GM12878 (cell line): ENCODE results near the gene TAF9B. TPM values are rescaled to one million over a fixed set of nuclear protein-coding genes. Genes with fewer than 3 reads are reported as not detected.

Source experiments
- ATAC-seq: fragments of 200-7000 bp; cut with Tn5 transposase; 3 replicates; pipeline ENCODE4 v1.9.1; 2020; ENCODE audit warnings: mild to moderate bottlenecking, moderate library complexity
- BruUV-seq: library from RNA; stranded (reverse); fragments of 400-500 nt; replicated peaks from 2 replicates; lab custom pipeline; 2021; lab: Mats Ljungman, UMichigan
- CTCF ChIA-PET: fragments of 300-600 bp; sonication (Branson Sonifier 250); formaldehyde crosslinking; extraction: SDS; loops from one replicate; lab custom pipeline; 2021; ENCODE audit warnings: inconsistent platforms; lab: Yijun Ruan, JAX
- POLR2A ChIA-PET: fragments of 350-600 bp; formaldehyde crosslinking; extraction: SDS; loops from one replicate; lab custom pipeline; 2021; ENCODE audit warnings: inconsistent platforms; lab: Charles Lee
- RAD21 ChIA-PET: fragments of 300-600 bp; sonication (Branson Sonifier 250); formaldehyde crosslinking; loops from one replicate; lab custom pipeline; 2023; ENCODE audit warnings: antibody characterized with exemption; ENCODE audit not compliant: unreplicated experiment; lab: Charles Lee
- SMC1A ChIA-PET: fragments of 300-600 bp; sonication (Branson Sonifier 250); formaldehyde crosslinking; loops from one replicate; lab custom pipeline; 2023; ENCODE audit not compliant: unreplicated experiment, uncharacterized antibody; lab: Charles Lee
- DNase-seq: peaks from one replicate; pipeline ENCODE4 v3.0.0-alpha.2; 2011; ENCODE audit warnings: low read depth, low spot score
- FAIRE-seq: peaks from 3 replicates; lab custom pipeline; 2011; peaks lifted over from hg19 to GRCh38; lab: Jason Lieb, UNC
- H2AFZ ChIP-seq: 2 replicates; pipeline ENCODE4 v1.6.0; 2011; ENCODE audit warnings: low read depth, low read length, control low read depth; ENCODE audit not compliant: control insufficient read depth
- H3K27ac ChIP-seq: 2 replicates; pipeline ENCODE4 v1.5.1; 2011; ENCODE audit warnings: control low read depth; ENCODE audit not compliant: control insufficient read depth, insufficient read depth
- H3K27me3 ChIP-seq, 2 experiments: replicated peaks in 1 of 2; 2 replicates each; pipeline versions ENCODE4 v1.6.0 to v1.6.1; 2011; ENCODE audit warnings: low read length in 1 of 2; ENCODE audit not compliant: control insufficient read depth in 2 of 2, insufficient read depth in 2 of 2
- H3K36me3 ChIP-seq, 2 experiments: 2 replicates each; pipeline ENCODE4 v1.5.1; 2011; ENCODE audit warnings: low read length in 1 of 2; ENCODE audit not compliant: control insufficient read depth in 2 of 2, insufficient read depth in 2 of 2
- H3K4me1 ChIP-seq: 2 replicates; pipeline ENCODE4 v1.6.1; 2011; ENCODE audit warnings: mild to moderate bottlenecking, low read length, moderate library complexity, mixed read lengths; ENCODE audit not compliant: control insufficient read depth, insufficient read depth
- H3K4me2 ChIP-seq: 2 replicates; pipeline ENCODE4 v1.6.0; 2011; ENCODE audit warnings: control low read depth; ENCODE audit not compliant: control insufficient read depth, insufficient read depth
- H3K4me3 ChIP-seq: fragments of 200-600 bp; sonication (generic); 2 replicates; pipeline ENCODE4 v1.5.1; 2016
- H3K79me2 ChIP-seq: 2 replicates; pipeline ENCODE4 v1.6.0; 2011; ENCODE audit warnings: low read length; ENCODE audit not compliant: control insufficient read depth, insufficient read depth
- H3K9ac ChIP-seq: 2 replicates; pipeline ENCODE4 v1.8.0; 2011; ENCODE audit warnings: low read length, control low read depth, mixed read lengths; ENCODE audit not compliant: control insufficient read depth, insufficient read depth
- H3K9me3 ChIP-seq: replicated peaks from 3 replicates; pipeline ENCODE4 v1.5.1; 2011; ENCODE audit warnings: mild to moderate bottlenecking, low read length; ENCODE audit not compliant: control insufficient read depth, insufficient read depth
- H4K20me1 ChIP-seq: 2 replicates; pipeline ENCODE4 v1.6.0; 2011; ENCODE audit not compliant: control insufficient read depth, insufficient read depth
- NFIC ChIP-seq: IDR thresholded peaks from 2 replicates; pipeline ENCODE4 v1.6.1; 2012; ENCODE audit warnings: low read depth, mild to moderate bottlenecking, inconsistent platforms, low read length, moderate library complexity
- NR2C2 ChIP-seq: IDR thresholded peaks from 2 replicates; pipeline ENCODE4 v1.6.1; 2011; ENCODE audit warnings: borderline replicate concordance, low read depth; ENCODE audit not compliant: control insufficient read depth, insufficient read length
- PAX5 ChIP-seq: IDR thresholded peaks from 2 replicates; pipeline ENCODE4 v1.6.1; 2011; ENCODE audit warnings: low read depth, low read length, borderline replicate concordance
- SUZ12 ChIP-seq: fragments of 200-600 bp; sonication (generic); IDR thresholded peaks from one replicate; pipeline ENCODE4 v1.6.1; 2018; ENCODE audit warnings: antibody characterized with exemption, mild to moderate bottlenecking; ENCODE audit not compliant: unreplicated experiment
- ZBTB33 ChIP-seq: fragments of 450-650 bp; IDR thresholded peaks from 2 replicates; pipeline ENCODE4 v1.6.1; 2017; ENCODE audit warnings: mild to moderate bottlenecking
- WGBS: methylation state at CpG from one replicate; pipeline ENCODE4 v1.1.6; 2016; ENCODE audit warnings: low lambda C conversion rate; ENCODE audit not compliant: insufficient replicate concordance, insufficient coverage; ENCODE audit errors: missing lambda C conversion rate; 5-methylcytosine and 5-hydroxymethylcytosine counted together
- in situ Hi-C: fragments of 300-500 bp; cut with MboI; formaldehyde crosslinking; loops from 9 replicates; pipeline ENCODE4 v1.14.3; 2018; ENCODE audit warnings: mixed read lengths
- intact Hi-C: fragments of 100-400 bp; cut with micrococcal nuclease; formaldehyde crosslinking; loops from one replicate; pipeline ENCODE4 v1.14.2; 2022; ENCODE audit not compliant: unreplicated experiment
- polyA plus RNA-seq, 11 experiments: library from polyadenylated mRNA; depleted of rRNA in 4 of 11; unstranded in 6 of 11; stranded (reverse) in 5 of 11; fragments of >200 nt; fragmentation: Nextera tagmentation in 4 of 11; fragmentation: Illumina TruSeq in 1 of 11; extraction: Ambion mirVana in 4 of 11; extraction: Trizol in 1 of 11; gene quantifications; 1 replicate in 1 of 11; 2 replicates in 10 of 11; pipeline versions ENCODE4 v1.2.1 to v1.2.3, GENCODE V29; 2011 to 2016; ENCODE audit warnings: inconsistent platforms in 2 of 11, missing spikeins in 2 of 11, low read depth in 1 of 11
- total RNA-seq, 4 experiments: library from RNA; depleted of rRNA in 3 of 4; stranded (reverse); fragments of >200 nt in 3 of 4; fragmentation: Illumina TruSeq in 1 of 4; extraction: Trizol in 1 of 4; gene quantifications; 2 replicates each; pipeline versions ENCODE4 v1.2.1 to v1.2.3, GENCODE V29; 2013 to 2021
- TF ChIP-seq, protein P1 (sequence below): IDR thresholded peaks from 2 replicates; pipeline ENCODE4 v1.6.1; 2011; ENCODE audit warnings: borderline replicate concordance, low read depth, mild to moderate bottlenecking, moderate library complexity, mixed read lengths, low read length; ENCODE audit not compliant: insufficient read depth; ENCODE audit errors: extremely low read length

Gene TAF9B
- total and polyA plus RNA-seq, 10 of the 15 experiments (the other 5 are each of a cell fraction or from before 2014, with no cell fraction given) = 14.9 to 42.5 (median 22.3) TPM

DNA sequence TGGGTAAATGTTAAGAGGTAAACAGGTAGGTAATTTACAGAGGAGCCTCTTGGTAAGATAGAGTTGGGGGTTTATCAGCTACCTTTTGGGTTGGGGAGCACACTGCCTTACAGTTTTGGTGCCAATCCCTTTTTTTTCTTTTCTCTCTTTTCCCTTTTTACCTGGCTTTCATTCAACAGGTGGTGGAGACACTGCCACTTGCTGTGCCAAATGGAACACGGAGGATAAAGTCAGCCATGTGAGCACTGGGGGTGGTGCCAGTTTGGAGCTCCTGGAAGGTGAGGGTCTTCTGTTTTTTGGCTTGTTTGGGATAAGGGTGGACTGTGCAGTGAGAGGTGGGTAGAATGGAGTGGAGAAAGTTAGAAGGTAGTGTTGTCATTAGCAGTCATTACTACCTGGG, 14.3 kb downstream of the TAF9B start:
- POLR2A ChIA-PET = interaction anchor here (0.9 kb wide), 1 partner anchor 9 kb away, joined by 3 read pairs; no protein-coding TSS in a partner anchor
- peaks cover 14% of the 10 kb centered on the region for H3K79me2 ChIP-seq
- no peak overlapping the region for H3K4me2 ChIP-seq
- no peak overlapping the region for H3K4me3 ChIP-seq
- H3K27ac ChIP-seq = no peak overlapping the region
- H2AFZ ChIP-seq = no peak overlapping the region
- WGBS = 41% methylated on average over 1 of the region's 1 CpG
- peaks cover 4% of the 10 kb centered on the region; the same call in 1 of the 2 replicates for H4K20me1 ChIP-seq
- H3K27me3 ChIP-seq = no peaks in the 10 kb centered on the region
- peaks cover 0 to 14% of the 10 kb centered on the region in 2 experiments; a peak in 3 of 4 replicates for H3K36me3 ChIP-seq
- RAD21 ChIA-PET = no interaction called here
- DNase-seq = no peak
- no peaks in the 10 kb centered on the region for H3K4me1 ChIP-seq
- SMC1A ChIA-PET = interaction anchor here (0.6 to 1.3 kb wide), 4 partner anchors 14 to 1043 kb away, joined by 3 to 4 read pairs (median 3); partner anchors contain the start of genes ATP7A and TAF9B
- CTCF ChIA-PET = interaction anchor here (2.0 kb wide), 1 partner anchor 956 kb away, joined by 4 read pairs; no protein-coding TSS in a partner anchor
- no peak for TF ChIP-seq SUZ12
- TF ChIP-seq, protein P1, sequence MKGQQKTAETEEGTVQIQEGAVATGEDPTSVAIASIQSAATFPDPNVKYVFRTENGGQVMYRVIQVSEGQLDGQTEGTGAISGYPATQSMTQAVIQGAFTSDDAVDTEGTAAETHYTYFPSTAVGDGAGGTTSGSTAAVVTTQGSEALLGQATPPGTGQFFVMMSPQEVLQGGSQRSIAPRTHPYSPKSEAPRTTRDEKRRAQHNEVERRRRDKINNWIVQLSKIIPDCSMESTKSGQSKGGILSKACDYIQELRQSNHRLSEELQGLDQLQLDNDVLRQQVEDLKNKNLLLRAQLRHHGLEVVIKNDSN = no peak
- no peak for TF ChIP-seq ZBTB33
- no peak for TF ChIP-seq NFIC
- TF ChIP-seq NR2C2 = no peak
- TF ChIP-seq PAX5 = no peak
- no TSS peak for BruUV-seq
- ATAC-seq = no peak
- H3K9me3 ChIP-seq = no peaks in the 10 kb centered on the region
- FAIRE-seq = no peak
- intact Hi-C loops (no loop called here), in situ Hi-C loops (no loop called here)
- no peak overlapping the region for H3K9ac ChIP-seq
